Neural crest cell (in vitro differentiated cells): ENCODE results near the gene WWOX. TPM values are rescaled to one million over a fixed set of nuclear protein-coding genes. Genes with fewer than 3 reads are reported as not detected.

ENCODE experiments used
- DNase-seq: peaks from one replicate; pipeline ENCODE4 v3.0.0; 2021; ENCODE audit warnings: low read depth, mixed read lengths, low spot score
- H3K27ac Mint-ChIP-seq: one replicate; pipeline ENCODE4 v1.8.0; 2021; ENCODE audit warnings: mild to moderate bottlenecking, mixed read lengths; ENCODE audit not compliant: unreplicated experiment
- H3K27me3 Mint-ChIP-seq: 2 replicates; pipeline ENCODE4 v1.8.0; 2021; ENCODE audit warnings: low read depth, mild to moderate bottlenecking, mixed read lengths
- H3K36me3 Mint-ChIP-seq: 2 replicates; pipeline ENCODE4 v1.8.0; 2021; ENCODE audit warnings: low read depth, mild to moderate bottlenecking, mixed read lengths
- H3K4me1 Mint-ChIP-seq: 2 replicates; pipeline ENCODE4 v1.8.0; 2021; ENCODE audit warnings: mixed read lengths
- H3K4me3 Mint-ChIP-seq: one replicate; pipeline ENCODE4 v1.8.0; 2021; ENCODE audit warnings: mild to moderate bottlenecking, mixed read lengths
- H3K9me3 Mint-ChIP-seq: 2 replicates; pipeline ENCODE4 v1.8.0; 2021; ENCODE audit warnings: mixed read lengths
- CTCF ChIP-seq: fragments of 200-600 bp; sonication (generic); conservative IDR thresholded peaks from 2 replicates; pipeline ENCODE4 v1.5.0; 2021; ENCODE audit warnings: antibody characterized with exemption, mild to moderate bottlenecking
- total RNA-seq: library from RNA; stranded (reverse); gene quantifications from 2 replicates; pipeline ENCODE4 v1.2.1, GENCODE V29; 2021

WWOX gene
- total RNA-seq, 1 donor from 2014 or later: 30.5 TPM

- no peak overlapping the region for H3K4me3 Mint-ChIP-seq
- no peak overlapping the region for H3K27ac Mint-ChIP-seq
- H3K4me1 Mint-ChIP-seq: peaks cover 23% of the 10 kb centered on the region
- no peak for DNase-seq
- H3K9me3 Mint-ChIP-seq: no peaks in the 10 kb centered on the region
- H3K36me3 Mint-ChIP-seq: no peaks in the 10 kb centered on the region
- H3K27me3 Mint-ChIP-seq: no peaks in the 10 kb centered on the region
- no peak for TF ChIP-seq CTCF
Measured at GRCh38 chr16:78659668-78660217, 560.3 kb downstream of the WWOX start.

GRCh38 chr16:78660795-78661194 lies 561.3 kb downstream of the WWOX start:
- Mint-ChIP-seq H3K9me3 (no peaks in the 10 kb centered on the region), H3K27me3 (no peaks in the 10 kb centered on the region), H3K27ac (no peak overlapping the region), H3K36me3 (no peaks in the 10 kb centered on the region), H3K4me3 (no peak overlapping the region), H3K4me1 (peaks cover 27% of the 10 kb centered on the region)
- no peak for DNase-seq
- no peak for TF ChIP-seq CTCF

GRCh38 chr16:78663690-78664089 lies 564.2 kb downstream of the WWOX start:
- no peak for TF ChIP-seq CTCF
- H3K27ac Mint-ChIP-seq: no peak overlapping the region

GRCh38 chr16:78664811-78665772 lies 565.6 kb downstream of the WWOX start:
- H3K4me1 Mint-ChIP-seq: peaks cover 43% of the 10 kb centered on the region
- H3K27ac Mint-ChIP-seq: no peak overlapping the region
- no peak overlapping the region for H3K4me3 Mint-ChIP-seq
- H3K9me3 Mint-ChIP-seq: peaks cover 6% of the 10 kb centered on the region
- H3K36me3 Mint-ChIP-seq: peaks cover 4% of the 10 kb centered on the region
- no peak for TF ChIP-seq CTCF
- DNase-seq: no peak
- H3K27me3 Mint-ChIP-seq: no peaks in the 10 kb centered on the region

More at GRCh38 chr16:78663690-78664089, 564.2 kb downstream of the WWOX start:
- H3K4me1 Mint-ChIP-seq: peaks cover 41% of the 10 kb centered on the region
- DNase-seq: no peak
- H3K27me3 Mint-ChIP-seq: no peaks in the 10 kb centered on the region
- no peak overlapping the region for H3K4me3 Mint-ChIP-seq
- peaks cover 4% of the 10 kb centered on the region for H3K36me3 Mint-ChIP-seq
- H3K9me3 Mint-ChIP-seq: peaks cover 5% of the 10 kb centered on the region

- H3K4me1 Mint-ChIP-seq: peaks cover 41% of the 10 kb centered on the region
- H3K27me3 Mint-ChIP-seq: no peaks in the 10 kb centered on the region
- no peak for DNase-seq
- peaks cover 6% of the 10 kb centered on the region for H3K9me3 Mint-ChIP-seq
- H3K27ac Mint-ChIP-seq: no peak overlapping the region
- TF ChIP-seq CTCF: no peak
- H3K4me3 Mint-ChIP-seq: no peak overlapping the region
- peaks cover 4% of the 10 kb centered on the region for H3K36me3 Mint-ChIP-seq
Measured at GRCh38 chr16:78666318-78666717, 566.9 kb downstream of the WWOX start.
